OCI-LY3 (cell line): Measurements from ENCODE around the gene REN.

Source experiments
- EZH2phosphoT487 ChIP-seq: fragments of 200-600 bp; shearing (Covaris generic); IDR thresholded peaks from 2 replicates; pipeline ENCODE4 v1.6.1; 2018; ENCODE audit warnings: antibody characterized with exemption, mixed run types, low read depth
- TF ChIP-seq, protein P1 (sequence below): fragments of 200-600, 300-600 bp; sonication (generic); IDR thresholded peaks from 2 replicates; pipeline ENCODE4 v1.5.1; 2014; ENCODE audit warnings: antibody characterized with exemption, low read length, low read depth

DNA sequence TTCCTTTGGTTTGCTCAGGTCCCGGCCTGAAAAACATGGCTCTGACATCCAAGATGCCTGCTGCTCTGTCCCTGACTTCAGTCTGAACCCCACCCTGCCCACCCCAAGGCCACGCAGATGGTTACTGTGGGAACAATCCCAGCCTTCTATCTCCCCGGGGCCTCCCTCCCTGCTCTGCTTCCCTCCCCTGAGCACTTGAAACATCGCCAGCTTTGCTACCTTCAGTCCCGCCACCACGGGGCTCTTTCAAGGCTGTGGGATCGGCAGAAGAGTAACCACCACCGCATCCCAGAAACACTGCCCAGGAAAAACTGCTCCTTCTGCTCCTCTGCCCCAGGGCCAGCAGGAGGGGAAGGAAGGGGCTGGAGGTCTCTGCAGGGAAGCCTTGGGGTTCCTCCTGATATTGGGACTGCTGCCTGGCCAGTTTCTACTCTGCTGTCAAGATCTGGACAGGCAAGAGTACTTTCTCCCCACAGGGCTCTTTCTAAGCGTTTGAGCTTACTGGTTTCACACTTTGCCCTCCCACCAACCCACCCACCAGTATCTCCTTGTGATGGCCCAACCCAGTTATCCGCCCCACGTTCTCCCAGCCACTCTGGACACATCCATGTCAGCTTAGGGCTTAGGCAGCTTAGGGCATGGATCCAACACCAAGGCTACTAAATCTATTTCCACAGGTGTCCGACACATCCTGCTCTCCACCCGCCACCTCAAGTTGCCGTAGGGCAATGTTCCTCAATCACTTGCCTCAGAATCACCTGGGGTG is 22.7 kb downstream of the REN start:
- TF ChIP-seq, protein P1, sequence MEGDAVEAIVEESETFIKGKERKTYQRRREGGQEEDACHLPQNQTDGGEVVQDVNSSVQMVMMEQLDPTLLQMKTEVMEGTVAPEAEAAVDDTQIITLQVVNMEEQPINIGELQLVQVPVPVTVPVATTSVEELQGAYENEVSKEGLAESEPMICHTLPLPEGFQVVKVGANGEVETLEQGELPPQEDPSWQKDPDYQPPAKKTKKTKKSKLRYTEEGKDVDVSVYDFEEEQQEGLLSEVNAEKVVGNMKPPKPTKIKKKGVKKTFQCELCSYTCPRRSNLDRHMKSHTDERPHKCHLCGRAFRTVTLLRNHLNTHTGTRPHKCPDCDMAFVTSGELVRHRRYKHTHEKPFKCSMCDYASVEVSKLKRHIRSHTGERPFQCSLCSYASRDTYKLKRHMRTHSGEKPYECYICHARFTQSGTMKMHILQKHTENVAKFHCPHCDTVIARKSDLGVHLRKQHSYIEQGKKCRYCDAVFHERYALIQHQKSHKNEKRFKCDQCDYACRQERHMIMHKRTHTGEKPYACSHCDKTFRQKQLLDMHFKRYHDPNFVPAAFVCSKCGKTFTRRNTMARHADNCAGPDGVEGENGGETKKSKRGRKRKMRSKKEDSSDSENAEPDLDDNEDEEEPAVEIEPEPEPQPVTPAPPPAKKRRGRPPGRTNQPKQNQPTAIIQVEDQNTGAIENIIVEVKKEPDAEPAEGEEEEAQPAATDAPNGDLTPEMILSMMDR = no peak
- TF ChIP-seq EZH2phosphoT487 = no peak
